SH-SY5Y (cell line): ENCODE results near the gene ORMDL3.

ENCODE experiments used
- GATA2 ChIP-seq: IDR thresholded peaks from 2 replicates; pipeline ENCODE4 v1.6.1; 2011; ENCODE audit warnings: mild to moderate bottlenecking, low read depth, low read length
- GATA3 ChIP-seq: IDR thresholded peaks from 2 replicates; pipeline ENCODE4 v1.6.1; 2011; ENCODE audit warnings: low read depth, mild to moderate bottlenecking, low read length, moderate library complexity

Gene ORMDL3

GRCh38 chr17:39923836-39924690, 3.3 kb downstream of the ORMDL3 start:
- TF ChIP-seq GATA2 (no peak), GATA3 (no peak)

GRCh38 chr17:39923230-39923629, 4.2 kb downstream of the ORMDL3 start:
- TF ChIP-seq GATA3 = no peak
- TF ChIP-seq GATA2 = no peak

- TF ChIP-seq GATA2 (no peak), GATA3 (no peak)
These were observed 5.4 kb downstream of the ORMDL3 start for GRCh38 chr17:39922006-39922405.

- TF ChIP-seq GATA3 (no peak), GATA2 (no peak)
These were observed 6.1 kb downstream of the ORMDL3 start for GRCh38 chr17:39921323-39921722.

GRCh38 chr17:39920218-39921210, 6.9 kb downstream of the ORMDL3 start:
- TF ChIP-seq GATA2 = no peak
- TF ChIP-seq GATA3 = no peak

- TF ChIP-seq GATA3 (no peak), GATA2 (no peak)
These were observed 8.2 kb downstream of the ORMDL3 start for GRCh38 chr17:39919087-39919683.

GRCh38 chr17:39916918-39917317, 10.5 kb downstream of the ORMDL3 start:
- TF ChIP-seq GATA3 (no peak), GATA2 (no peak)

GRCh38 chr17:39915559-39915958, 11.8 kb downstream of the ORMDL3 start:
- no peak for TF ChIP-seq GATA3
- TF ChIP-seq GATA2 = no peak

GRCh38 chr17:39913989-39914388, 13.4 kb downstream of the ORMDL3 start:
- no peak for TF ChIP-seq GATA2
- TF ChIP-seq GATA3 = no peak

GRCh38 chr17:39908789-39909352, 18.5 kb downstream of the ORMDL3 start:
- TF ChIP-seq GATA2 = no peak
- TF ChIP-seq GATA3 = no peak

GRCh38 chr17:39904990-39905288, 22.5 kb downstream of the ORMDL3 start:
- TF ChIP-seq GATA3 = no peak
- no peak for TF ChIP-seq GATA2

- TF ChIP-seq GATA3 = no peak
- no peak for TF ChIP-seq GATA2
These were observed 24.1 kb downstream of the ORMDL3 start for GRCh38 chr17:39903158-39903884.

- TF ChIP-seq GATA2 = no peak
- no peak for TF ChIP-seq GATA3
These were observed 28.2 kb downstream of the ORMDL3 start for GRCh38 chr17:39899215-39899614.

- no peak for TF ChIP-seq GATA2
- TF ChIP-seq GATA3 = no peak
These were observed 29.3 kb downstream of the ORMDL3 start for GRCh38 chr17:39898088-39898487.
